Fibroblast of the conjunctiva (primary cell): ENCODE results near the gene FSTL4.

Source experiments
- DNase-seq: peaks from one replicate; pipeline ENCODE4 v3.0.0-alpha.2; 2010; ENCODE audit warnings: low read depth

The FSTL4 gene

GRCh38 chr5:133261993-133262392 is 350.3 kb downstream of the FSTL4 start:
- DNase-seq = no peak

- DNase-seq = no peak
Observed at GRCh38 chr5:133260715-133261114, 351.6 kb downstream of the FSTL4 start.

GRCh38 chr5:133259199-133259997 is 352.9 kb downstream of the FSTL4 start:
- no peak for DNase-seq

GRCh38 chr5:133257977-133258376 is 354.4 kb downstream of the FSTL4 start:
- no peak for DNase-seq

- no peak for DNase-seq
Observed at GRCh38 chr5:133256276-133256675, 356.1 kb downstream of the FSTL4 start.

GRCh38 chr5:133254803-133255202 is 357.5 kb downstream of the FSTL4 start:
- no peak for DNase-seq

GRCh38 chr5:133253671-133254070 is 358.7 kb downstream of the FSTL4 start:
- DNase-seq = no peak

- no peak for DNase-seq
Observed at GRCh38 chr5:133253070-133253469, 359.3 kb downstream of the FSTL4 start.

- no peak for DNase-seq
Observed at GRCh38 chr5:133252133-133252480, 360.2 kb downstream of the FSTL4 start.

GRCh38 chr5:133251296-133252132 is 360.8 kb downstream of the FSTL4 start:
- no peak for DNase-seq

- DNase-seq = no peak
Observed at GRCh38 chr5:133250527-133250926, 361.8 kb downstream of the FSTL4 start.

GRCh38 chr5:133249593-133249992 is 362.7 kb downstream of the FSTL4 start:
- no peak for DNase-seq

- DNase-seq = no peak
Observed at GRCh38 chr5:133247881-133248624, 364.3 kb downstream of the FSTL4 start.

GRCh38 chr5:133247151-133247709 is 365.1 kb downstream of the FSTL4 start:
- DNase-seq = no peak

GRCh38 chr5:133246376-133247150 is 365.8 kb downstream of the FSTL4 start:
- no peak for DNase-seq

GRCh38 chr5:133246053-133246370 is 366.3 kb downstream of the FSTL4 start:
- DNase-seq = no peak

GRCh38 chr5:133245191-133246052 is 366.9 kb downstream of the FSTL4 start:
- DNase-seq = peak; percentile 46

GRCh38 chr5:133244242-133244641 is 368.1 kb downstream of the FSTL4 start:
- no peak for DNase-seq

GRCh38 chr5:133243196-133243595 is 369.1 kb downstream of the FSTL4 start:
- no peak for DNase-seq

- DNase-seq = no peak
Observed at GRCh38 chr5:133242221-133242835, 370.0 kb downstream of the FSTL4 start.
